NCI-H774 (cell line): ENCODE results near the gene NUP210.

Source experiments
- DNase-seq: peaks from one replicate; lab custom pipeline; 2025; lab: John Stamatoyannopoulos, UW

Gene NUP210

GRCh38 chr3:13375464-13375863, 44.7 kb downstream of the NUP210 start:
- DNase-seq, result no peak

GRCh38 chr3:13373975-13374586, 46.0 kb downstream of the NUP210 start:
- no peak for DNase-seq

GRCh38 chr3:13372656-13373055, 47.5 kb downstream of the NUP210 start:
- no peak for DNase-seq

GRCh38 chr3:13372126-13372525, 48.0 kb downstream of the NUP210 start:
- DNase-seq, result no peak

GRCh38 chr3:13371100-13372075, 48.7 kb downstream of the NUP210 start:
- no peak for DNase-seq

GRCh38 chr3:13370609-13371008, 49.5 kb downstream of the NUP210 start:
- no peak for DNase-seq

GRCh38 chr3:13370055-13370454, 50.1 kb downstream of the NUP210 start:
- DNase-seq, result no peak

GRCh38 chr3:13368834-13369233, 51.3 kb downstream of the NUP210 start:
- DNase-seq, result no peak

GRCh38 chr3:13367728-13368127, 52.4 kb downstream of the NUP210 start:
- no peak for DNase-seq

GRCh38 chr3:13365390-13366379, 54.4 kb downstream of the NUP210 start:
- DNase-seq, result no peak

GRCh38 chr3:13364602-13365271, 55.4 kb downstream of the NUP210 start:
- no peak for DNase-seq

GRCh38 chr3:13362551-13362950, 57.6 kb downstream of the NUP210 start:
- DNase-seq, result no peak

GRCh38 chr3:13359916-13360315, 60.2 kb downstream of the NUP210 start:
- DNase-seq, result no peak

GRCh38 chr3:13358643-13359042, 61.5 kb downstream of the NUP210 start:
- DNase-seq, result no peak

GRCh38 chr3:13358051-13358450, 62.1 kb downstream of the NUP210 start:
- no peak for DNase-seq

- no peak for DNase-seq
Observed at GRCh38 chr3:13357074-13357473, 63.0 kb downstream of the NUP210 start.

- no peak for DNase-seq
Observed at GRCh38 chr3:13353936-13354542, 66.1 kb downstream of the NUP210 start.

GRCh38 chr3:13353506-13353905, 66.6 kb downstream of the NUP210 start:
- DNase-seq, result no peak

GRCh38 chr3:13352621-13353131, 67.4 kb downstream of the NUP210 start:
- DNase-seq, result no peak

GRCh38 chr3:13349823-13350222, 70.3 kb downstream of the NUP210 start:
- DNase-seq, result no peak
